Posterior vena cava (tissue), 2 donors: ENCODE results near the gene GPR17. TPM values are rescaled to one million over a fixed set of nuclear protein-coding genes. Genes with fewer than 3 reads are reported as not detected.

Source experiments
- DNase-seq: peaks from one replicate; pipeline ENCODE4 v3.0.0-alpha.2; 2020; ENCODE audit warnings: low spot score
- intact Hi-C, 2 donors: fragments of 100-400 bp; cut with DNase I; formaldehyde crosslinking; loops; one replicate each; pipeline versions ENCODE4 v1.14.1 to v1.14.2; 2022 to 2023
- total RNA-seq, 2 donors: library from RNA; stranded (reverse); fragmentation: NEBNext Ultra II Directional; extraction: Animal tissue kit (Norgen Biotek cat#: 25700); gene quantifications; one replicate each; pipeline ENCODE4 v1.2.1, GENCODE V29; 2021
- donor health status: DM: yes; HTN: yes; CAD: no.
- donor health status: DM: yes; HTN: yes; CAD: no.

The GPR17 gene
- total RNA-seq, 2 donors from 2014 or later = 0.10 TPM; not detected in 1

DNA sequence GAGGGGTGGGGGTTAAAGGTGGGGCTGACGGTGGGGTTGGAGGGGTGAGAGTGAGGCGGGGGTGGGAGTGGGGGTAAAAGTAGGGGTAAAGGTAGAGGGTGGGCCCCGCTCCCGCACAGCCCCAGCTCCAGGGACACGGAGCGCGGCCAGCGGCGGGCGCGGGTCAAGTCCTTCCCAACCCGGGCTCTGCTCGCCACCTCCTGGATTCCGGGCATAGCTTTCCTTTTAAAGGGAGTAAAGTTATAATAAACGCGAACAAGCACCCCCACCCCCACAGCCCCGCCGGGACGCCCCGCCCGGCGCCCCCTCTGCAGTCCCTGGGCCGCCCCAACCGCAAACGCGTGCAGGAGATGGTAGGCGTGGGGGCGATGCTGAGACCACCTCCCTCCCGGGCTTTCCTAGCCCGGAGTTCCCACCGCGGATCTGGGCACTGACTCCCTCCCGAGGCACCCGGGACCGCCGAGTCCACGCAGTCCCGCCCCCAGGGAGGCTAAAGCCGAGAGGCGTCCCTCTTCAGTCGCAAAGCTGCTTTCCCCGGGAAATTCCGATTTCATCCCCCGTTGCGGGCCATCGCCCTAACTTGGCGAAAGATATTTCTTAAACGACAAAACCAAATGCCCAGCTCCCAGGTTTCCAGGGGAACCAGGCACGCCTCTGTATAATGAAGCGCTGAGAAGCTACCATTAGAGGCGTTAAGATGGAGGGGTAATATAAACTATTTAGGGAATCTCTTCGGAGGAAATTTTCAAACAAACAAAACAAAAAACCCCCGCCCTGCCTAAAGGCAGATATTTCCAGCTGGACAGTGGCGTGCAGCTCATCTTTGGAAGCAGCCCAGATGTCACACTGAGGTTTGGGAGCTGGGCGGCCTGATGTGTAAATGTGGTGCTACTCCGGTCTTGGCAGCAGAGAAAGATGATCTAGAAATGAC, 29.6 kb downstream of the GPR17 start, which contains the start of gene LIMS2:
Gene LIMS2, minus strand, starts transcription at position 200 of the 931 bp plus-strand sequence. CDS start 506 bp downstream, outside the sequence.
- peak; percentile 88 for DNase-seq
- intact Hi-C loops = no loop called here

- no peak for DNase-seq
- intact Hi-C loops = no loop called here
Observed at GRCh38 chr2:127676906-127677305, 31.0 kb downstream of the GPR17 start.

DNA sequence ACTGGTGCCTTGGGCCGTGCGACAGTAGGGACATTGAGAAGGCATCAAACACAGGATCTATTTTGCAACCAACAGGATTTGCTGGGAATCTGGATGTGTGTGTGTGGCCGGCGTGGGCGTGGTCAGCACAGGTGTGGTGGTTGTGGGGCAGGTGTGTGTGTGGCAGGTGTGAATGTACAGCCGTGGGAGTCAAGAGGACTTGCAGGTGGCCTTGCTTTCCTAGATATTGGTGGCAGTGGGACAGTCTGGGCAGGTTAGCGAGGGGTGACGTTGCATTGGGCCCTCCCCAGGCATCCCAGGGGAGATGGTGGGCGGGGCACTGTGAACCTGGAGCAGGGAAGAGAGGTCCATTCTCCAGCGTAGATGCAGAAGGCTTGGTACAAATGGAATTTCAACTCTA, 32.6 kb downstream of the GPR17 start:
- intact Hi-C loops = no loop called here
- DNase-seq = no peak

DNA sequence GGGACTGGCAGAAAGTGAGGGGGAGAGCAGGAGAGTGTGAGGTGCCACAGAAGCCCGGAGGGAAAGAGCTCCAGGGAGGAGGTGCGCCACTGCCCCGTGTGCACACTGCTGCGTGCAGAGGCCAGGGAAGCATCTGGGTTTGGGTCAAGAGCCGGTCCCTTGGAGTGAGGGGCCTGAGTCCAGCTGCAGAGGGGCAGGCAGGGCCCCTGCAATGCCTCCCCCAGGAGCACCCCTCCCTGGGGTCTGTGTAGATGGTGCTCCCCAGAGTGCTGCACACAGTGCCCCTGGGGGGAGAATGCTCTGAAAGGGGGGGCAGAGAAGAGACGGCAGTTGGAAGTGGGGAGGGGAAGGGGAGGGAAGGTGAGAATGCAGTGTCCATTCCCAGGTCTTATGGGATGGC, 33.0 kb downstream of the GPR17 start:
- no peak for DNase-seq
- intact Hi-C loops = no loop called here

DNA sequence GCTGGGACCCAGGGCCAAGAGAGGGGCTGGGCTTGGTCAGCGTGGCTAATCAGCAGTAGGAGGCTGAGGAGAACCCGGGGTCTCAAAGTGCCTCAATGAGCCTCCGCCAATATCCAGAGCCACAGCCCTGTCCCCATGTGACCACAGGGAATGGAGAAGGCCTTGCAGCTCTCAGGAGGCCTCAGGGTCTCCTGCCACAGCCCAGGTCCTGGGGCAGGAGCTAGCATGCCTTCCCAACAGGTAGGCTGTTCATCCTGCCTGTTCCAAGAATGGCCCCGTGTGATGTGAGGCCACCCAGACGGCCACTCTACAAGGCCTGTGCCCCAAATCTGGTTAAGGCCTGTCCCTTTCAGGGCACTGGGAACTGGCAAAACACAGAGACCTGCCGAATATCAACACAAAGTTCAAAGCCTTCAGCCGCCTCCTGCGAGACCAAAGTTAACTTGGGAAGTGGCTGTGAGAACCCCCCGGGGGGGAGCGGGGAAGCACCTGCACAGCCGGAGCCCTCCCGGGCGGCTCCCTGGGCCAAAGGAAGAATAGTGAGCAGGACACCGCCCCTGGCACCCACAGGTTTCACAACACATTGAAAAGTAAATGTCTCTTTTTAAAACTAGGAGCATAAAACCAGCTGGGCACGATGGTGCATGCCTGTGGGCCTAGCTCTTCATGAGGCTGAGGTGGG, 33.9 kb downstream of the GPR17 start:
- intact Hi-C loops = no loop called here
- DNase-seq = no peak

DNA sequence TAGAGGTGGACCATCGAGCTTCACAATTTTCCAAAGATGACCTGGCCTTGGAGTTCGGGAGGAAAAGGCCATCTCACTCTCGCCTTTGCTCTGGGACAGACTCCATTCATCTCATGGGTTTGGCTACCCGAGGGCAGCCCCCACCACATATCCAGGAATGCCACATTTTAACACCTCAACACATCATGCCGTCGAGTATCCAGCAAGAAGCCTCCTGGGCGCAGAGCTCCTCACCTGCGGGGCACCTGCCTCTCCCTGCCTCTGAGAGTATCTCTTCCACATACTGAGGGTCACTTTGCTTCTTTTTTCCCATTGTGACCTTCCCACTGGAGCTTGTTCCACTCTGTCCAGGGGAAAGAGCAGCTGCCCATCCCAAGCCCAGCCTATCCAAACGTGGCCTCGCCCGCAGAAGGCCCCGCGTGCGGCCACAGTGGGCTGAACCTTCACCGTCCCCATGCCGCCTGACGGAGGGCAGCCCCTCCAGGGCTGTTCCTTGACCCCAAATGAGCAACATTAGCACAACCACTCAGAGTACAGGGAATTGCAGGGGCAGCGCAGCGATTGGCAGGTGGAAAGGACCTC, 34.8 kb downstream of the GPR17 start:
- no peak for DNase-seq
- intact Hi-C loops = no loop called here

DNA sequence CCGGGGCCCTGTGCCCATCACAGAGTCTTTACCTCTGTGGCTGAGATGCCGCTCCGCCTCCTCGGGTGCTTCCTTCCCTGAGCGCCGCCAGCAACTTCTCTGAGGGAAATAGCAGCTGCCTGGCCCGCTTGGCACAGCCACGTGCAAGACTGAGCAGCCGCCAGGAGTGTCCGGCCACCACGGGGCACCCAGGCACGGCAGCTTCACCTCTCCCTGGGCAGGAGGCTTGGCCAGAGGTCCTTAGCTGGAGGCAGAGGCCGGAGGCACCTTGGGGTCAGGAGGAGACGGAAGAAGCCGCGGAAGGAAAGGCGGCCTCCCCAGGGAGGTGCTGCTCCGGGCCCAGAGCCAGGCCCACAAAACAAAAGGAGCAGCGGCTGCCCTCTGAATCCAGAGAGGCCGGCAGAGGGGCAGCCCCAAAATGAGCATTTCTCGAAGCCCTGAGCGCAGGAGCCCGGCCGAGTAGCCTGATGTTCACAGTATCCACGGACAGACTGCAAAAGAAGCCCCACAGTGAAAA, 35.4 kb downstream of the GPR17 start:
- DNase-seq = no peak
- intact Hi-C loops = no loop called here

DNA sequence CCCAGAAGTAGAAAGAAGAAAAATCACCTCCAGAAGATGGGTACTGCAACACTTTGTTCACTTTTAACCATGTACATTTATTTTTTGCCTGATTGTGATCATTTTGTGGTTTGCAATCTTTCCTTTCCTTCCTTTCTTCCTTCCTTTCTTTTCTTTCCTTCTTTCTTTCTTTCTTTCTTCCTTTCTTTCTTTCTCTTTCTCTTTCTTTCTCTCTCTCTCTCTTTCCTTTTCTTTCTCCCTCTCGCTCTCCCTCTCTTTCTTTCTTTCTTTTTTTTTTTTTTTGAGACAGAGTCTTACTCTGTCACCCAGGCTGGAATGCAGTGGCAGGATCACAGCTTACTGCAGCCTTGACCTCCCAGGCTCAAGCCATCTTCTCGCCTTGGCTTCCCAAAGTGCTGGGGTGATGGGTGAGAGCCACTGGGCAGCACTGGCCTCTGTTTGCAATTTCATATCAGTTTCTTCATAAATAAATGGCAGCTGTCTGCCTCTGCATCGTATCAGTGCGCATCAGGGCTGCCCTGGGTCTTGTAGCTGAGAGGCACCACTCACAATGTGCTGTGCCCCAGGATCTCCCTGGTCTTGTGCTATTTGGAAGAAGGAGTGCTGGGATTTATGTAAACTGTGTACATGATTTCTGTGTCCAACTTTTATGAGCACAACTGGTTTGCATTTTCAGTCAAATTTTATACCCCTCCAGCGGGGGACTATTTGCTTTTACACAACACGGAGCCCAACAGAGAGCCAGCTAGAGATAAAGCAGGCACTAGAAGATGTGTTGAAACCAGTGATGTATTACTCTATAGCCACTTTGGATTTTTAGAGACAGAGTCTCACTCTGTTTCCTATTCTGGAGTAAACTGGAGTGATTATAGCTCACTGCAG, 36.3 kb downstream of the GPR17 start:
- intact Hi-C loops = no loop called here
- DNase-seq = no peak

GRCh38 chr2:127683056-127683455, 37.1 kb downstream of the GPR17 start:
- intact Hi-C loops = no loop called here
- no peak for DNase-seq

- intact Hi-C loops = no loop called here
- no peak for DNase-seq
Observed at GRCh38 chr2:127683757-127684156, 37.8 kb downstream of the GPR17 start.

GRCh38 chr2:127685410-127686080, 39.6 kb downstream of the GPR17 start:
- intact Hi-C loops = no loop called here
- DNase-seq = no peak

GRCh38 chr2:127688405-127688804, 42.5 kb downstream of the GPR17 start:
- no peak for DNase-seq
- intact Hi-C loops = no loop called here

GRCh38 chr2:127690696-127691095, 44.7 kb downstream of the GPR17 start:
- no peak for DNase-seq
- intact Hi-C loops = loop anchor here in 1 of 2 donors (10.0 kb wide), 1 partner anchor 186 kb away; no protein-coding TSS in a partner anchor

GRCh38 chr2:127694986-127695385, 49.0 kb downstream of the GPR17 start:
- intact Hi-C loops = loop anchor here in 1 of 2 donors (5.0 to 10.0 kb wide), 2 partner anchors 48 to 190 kb away; partner anchors contain the start of gene GPR17
- DNase-seq = peak; percentile 84

DNA sequence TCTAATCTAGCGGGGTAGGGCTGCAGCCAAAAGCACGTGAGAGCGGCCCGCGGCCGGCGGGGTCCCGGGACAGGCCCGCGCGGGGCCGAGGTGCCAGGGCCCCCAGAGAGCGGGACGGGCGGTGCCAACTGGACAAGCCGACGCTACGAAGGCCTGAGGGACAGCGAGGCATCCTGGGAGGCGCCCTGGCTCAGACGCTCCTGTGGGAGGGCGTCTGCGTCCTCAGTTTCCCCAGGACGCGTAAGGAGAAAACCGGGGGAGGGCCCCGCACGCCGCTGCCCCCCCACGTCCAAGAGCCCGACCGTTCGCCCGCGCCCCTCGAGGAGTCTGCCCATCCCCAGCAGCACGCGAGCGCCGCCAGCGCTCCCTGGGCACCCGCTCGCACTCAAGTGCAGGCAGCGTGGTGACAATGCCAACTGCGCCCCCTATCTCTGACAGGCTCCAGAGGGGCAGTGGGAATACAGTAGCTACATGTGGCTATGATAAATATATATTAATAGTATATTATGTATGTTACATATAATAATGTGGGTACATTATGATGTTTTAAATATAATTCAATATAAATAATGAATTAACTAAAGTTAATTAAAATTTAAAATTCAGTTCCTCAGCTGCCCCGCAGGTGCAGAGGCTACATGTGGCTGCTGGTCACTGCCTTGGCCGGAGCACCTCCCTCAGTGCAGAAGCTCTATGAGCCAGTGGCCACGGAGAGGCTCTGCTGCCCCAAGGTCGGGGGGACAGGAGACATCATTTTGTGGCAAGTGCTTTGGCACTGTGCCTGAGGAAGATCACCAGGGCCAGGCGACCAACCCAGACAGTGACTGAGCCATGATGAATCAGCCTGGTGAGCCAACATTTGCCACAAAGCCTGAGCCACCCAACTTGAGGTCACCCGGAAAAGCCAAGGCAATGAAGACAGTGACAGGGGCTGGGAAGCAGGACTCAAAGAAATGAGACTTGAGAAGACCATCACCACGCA, 49.8 kb downstream of the GPR17 start:
- peak; percentile 91 for DNase-seq
- intact Hi-C loops = loop anchor here in 1 of 2 donors (5.0 to 10.0 kb wide), 2 partner anchors 48 to 191 kb away; partner anchors contain the start of gene GPR17

DNA sequence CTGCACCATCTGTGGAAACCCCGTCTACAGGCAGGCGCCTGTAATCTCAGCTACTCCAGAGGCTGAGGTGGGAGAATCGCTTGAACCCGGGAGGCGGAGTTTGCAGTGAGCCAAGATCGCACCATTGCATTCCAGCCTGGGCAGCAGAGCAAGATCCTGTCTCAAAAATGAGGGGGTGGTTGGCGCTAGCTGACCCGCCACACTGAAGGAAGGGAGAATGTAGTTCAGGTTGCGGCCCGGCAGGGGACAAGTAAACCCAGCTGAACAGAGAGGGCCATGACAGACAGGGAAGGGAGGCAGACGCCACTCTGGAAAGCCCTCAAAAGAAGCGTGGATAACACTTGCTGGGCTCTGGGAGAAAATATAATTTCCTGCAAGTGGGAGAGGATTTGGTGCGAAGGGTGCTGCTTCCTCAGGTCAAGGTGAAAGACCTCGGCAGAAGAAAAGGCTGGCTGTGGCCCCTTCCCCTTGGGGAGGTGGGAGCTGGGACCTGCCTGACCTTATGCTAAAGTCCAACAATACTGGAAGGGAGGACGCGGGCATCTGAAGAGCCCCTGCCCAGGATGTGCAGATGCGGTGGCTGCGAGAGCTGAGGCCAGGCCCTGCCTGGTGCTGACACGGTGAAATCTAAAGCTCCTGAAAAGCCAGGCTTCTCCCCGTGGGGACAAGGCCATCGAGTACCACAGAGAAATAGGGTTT, 51.7 kb downstream of the GPR17 start:
- DNase-seq = no peak
- intact Hi-C loops = loop anchor here in 1 of 2 donors (5.0 to 10.0 kb wide), 2 partner anchors 50 to 193 kb away; partner anchors contain the start of gene GPR17
